Stimulated activated CD4-positive, alpha-beta T cell treated with anti-CD3 and anti-CD28 coated beads, Interleukin-2, amount 100 ng/mL, for 48 hours (primary cell): Measurements from ENCODE around the gene GTF3A.

Experiments
- DNase-seq, 2 donors: peaks; one replicate each; pipeline ENCODE4 v3.0.0-alpha.2; 2020

GTF3A gene

DNA sequence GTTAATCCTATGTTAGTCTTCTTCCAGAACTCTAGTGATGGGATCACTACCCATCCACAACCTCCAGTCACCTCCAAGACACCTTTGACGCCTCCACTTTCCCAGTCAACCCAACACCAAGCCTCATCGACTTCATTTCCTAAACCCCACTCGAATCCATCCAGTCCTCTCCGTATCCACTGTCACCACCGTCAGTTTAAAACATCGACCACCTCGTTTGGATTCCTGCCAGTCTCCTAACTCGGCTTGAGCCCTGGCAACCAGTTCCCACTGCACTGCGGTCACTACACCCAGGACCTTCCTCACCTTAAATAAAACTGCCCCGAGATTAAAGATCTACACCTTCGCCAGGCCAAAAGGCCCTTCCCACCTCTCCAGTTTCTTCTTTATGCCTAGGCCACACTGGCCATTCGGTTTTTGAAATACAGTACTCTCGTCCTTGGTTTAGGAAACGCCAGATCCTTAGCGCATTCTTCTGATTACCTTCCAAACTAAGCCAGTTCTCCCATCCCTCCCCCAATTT is 24.7 kb downstream of the GTF3A start:
- no peak for DNase-seq

DNA sequence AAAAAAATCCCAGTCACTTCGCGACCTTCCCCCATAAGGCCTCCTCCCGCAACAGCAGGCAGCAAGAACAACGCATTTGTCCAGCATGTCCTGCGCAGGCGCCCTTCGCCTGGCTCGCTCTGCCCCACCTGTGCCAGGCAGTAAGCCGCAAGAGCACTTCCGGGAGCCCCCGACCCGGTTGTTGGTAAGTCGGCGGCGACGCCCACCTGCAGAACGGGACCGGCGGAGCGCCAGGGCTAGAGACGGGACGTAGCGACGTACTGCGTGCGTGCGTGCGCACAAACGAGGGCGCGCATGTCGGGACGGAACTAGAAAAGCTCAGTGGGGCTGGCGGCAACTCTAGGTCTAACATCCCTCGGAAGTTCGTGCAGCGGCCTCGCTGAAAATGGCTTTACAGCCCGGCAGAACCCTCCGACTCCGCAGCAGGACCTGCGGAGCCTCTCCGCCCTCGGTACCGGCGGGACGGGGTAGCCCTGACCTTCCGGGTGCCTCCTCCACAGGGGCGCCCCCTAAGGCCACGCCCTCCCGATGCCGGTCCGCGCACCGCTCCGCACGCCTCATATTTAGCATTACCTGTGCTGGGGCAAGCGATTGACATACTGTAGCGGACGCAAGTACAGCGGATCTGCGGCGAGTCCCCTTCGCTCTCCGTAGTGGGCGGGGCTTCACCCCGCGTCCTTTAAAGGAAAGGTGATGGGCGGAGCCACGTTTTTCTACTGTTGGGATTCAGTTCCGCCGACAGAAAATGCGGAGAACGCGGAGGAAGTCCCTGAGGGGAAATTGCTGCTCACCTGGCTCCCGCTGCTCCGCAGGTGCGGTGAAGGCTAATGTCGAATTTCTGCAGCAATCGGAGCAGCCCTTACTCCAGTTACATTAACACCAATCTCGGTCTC is 25.8 kb downstream of the GTF3A start, which contains the start of gene MTIF3:
TSS of gene MTIF3 (minus strand) at position 629 of the 893 bp plus-strand sequence. CDS start 10,116 bp downstream, outside the sequence.
- DNase-seq: peak; percentile 93 to 95

DNA sequence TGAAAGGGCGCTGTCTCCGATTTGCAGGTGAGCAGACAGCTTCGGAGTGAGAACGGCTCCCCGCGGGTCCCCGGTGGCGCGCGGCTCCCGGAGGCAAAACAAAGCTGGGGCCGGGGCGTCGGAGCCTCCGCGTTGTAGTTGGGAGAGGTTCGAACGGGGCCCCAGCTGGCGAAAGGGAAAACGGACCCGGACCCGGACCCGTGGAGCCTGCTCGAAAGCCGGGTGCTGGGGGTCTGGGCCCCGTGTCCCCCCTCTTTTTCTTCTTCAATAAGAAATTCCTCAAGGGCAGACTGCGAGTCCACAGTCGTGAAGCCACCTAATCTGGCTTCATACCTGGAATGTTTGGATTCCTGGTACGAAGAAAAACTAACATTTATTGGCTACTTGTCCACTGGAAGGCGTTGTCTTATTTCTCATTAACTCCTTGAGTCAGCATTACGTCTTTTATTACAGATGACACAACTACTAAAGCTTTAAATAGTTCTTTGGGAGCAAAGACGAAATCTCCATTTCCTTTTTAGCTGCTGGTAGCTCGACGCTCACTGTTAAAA is 26.6 kb downstream of the GTF3A start:
- DNase-seq: no peak

DNA sequence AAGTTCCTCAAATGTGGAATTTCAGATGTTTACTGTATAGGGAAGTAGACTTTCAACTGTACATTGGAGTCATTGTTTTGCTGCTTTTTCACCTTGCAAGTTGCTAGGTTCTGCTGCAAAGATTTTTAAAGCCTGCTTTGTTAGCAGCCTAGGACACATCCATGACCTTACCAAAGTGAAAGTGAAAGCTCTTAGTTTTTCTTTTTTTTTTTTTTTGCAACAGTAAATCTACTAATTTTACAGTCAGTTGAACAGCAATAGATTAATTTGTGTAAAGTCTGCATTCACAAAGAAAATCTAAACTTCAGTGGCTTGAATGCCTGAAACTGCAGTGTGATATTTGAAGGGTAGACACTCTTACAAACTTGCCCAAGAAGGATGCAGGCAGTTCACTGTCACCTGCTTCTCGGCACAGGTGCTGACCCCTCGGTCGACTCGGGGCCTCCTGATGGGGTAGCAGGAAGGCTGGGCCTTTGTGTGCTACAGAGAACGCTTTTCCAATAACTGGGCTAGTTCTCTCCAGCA is 31.0 kb downstream of the GTF3A start:
- peak; percentile 19 to 31 for DNase-seq

DNA sequence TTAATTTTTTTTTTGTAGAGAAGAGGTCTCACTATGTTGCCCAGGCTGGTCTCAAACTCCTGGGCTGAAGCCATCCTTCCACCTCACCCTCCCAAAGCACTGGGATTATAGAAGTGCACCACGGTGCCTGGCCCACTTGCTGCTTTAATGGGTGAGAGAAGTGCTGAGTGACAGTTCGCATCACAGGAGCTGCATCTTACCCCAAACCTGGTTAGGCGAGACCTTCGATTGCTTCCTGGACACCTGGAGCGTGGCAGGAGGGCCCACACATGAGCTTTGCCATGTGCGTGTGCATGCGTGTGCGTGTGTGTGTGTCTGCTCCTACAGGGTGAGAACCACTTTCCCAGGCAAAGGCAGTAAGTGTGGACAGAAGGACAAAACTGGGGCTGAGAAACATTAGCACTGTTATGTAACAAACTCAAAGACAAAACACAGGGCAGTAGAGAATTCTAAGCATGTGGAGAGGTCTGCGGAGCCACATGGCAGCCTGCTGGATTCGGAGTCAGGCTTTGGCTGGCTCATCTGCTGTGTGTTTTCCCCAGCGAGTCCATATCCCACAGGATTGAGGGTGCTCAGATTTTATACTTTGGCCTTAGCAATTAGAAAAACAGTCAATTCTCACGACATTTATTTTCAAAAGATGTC is 37.6 kb downstream of the GTF3A start:
- DNase-seq: no peak

DNA sequence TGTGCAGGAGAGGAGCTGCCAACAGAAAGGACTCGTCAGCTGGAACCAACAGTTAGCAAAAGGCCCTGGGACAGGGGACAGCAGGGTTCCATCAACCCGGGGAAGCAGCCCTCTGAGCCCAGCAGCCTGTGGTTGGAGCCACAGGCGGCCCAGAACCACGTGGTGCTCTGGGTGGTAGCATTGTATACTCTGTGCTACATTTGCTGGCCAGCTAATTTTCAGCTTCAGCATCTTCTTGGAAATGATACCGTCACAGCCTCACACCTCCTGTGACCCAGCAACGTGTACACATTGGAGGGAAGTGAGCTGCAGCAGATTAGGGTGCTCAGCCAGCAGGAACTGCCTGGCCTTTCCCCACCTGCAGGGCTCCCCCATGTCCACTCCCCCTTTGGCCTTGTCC is 39.1 kb downstream of the GTF3A start:
- DNase-seq: no peak

DNA sequence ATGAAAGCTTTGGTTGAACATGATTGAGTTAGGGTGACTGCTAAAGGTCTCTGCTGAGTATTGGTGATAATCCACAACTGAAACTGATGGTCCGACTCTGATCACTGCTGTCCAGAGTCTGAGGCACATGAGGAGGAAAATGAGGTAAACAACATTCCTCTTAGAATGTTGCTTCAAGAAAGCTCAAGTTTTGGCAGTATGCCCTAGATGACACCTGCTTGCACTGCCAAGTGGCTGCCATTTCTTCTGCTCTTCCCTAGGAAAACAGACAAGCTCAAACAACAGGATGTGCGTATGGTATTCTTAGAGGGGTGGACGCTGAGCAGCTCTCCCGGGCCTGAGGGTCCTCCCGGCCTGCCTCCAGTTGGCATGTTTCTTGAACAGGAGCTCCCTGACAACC is 41.2 kb downstream of the GTF3A start:
- no peak for DNase-seq

DNA sequence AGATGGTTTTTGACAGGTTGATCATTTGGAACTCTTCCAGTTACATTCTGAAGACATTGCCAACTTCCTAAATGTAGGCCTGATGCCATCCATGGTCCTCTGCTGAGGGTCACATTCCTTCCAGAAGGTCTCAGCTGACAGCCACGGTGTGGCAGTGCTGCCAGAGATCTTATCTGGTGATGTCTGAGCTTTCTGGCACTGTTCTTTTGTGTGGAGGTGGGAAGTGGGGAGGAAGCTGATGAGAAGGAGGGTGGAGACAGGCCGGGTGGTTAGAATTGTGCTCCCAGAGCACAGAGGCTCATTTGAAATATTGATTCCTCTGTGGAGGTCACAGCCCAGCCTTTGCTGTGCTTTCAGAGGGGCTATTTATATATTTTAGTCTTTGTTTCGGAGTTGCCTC is 42.1 kb downstream of the GTF3A start:
- no peak for DNase-seq

DNA sequence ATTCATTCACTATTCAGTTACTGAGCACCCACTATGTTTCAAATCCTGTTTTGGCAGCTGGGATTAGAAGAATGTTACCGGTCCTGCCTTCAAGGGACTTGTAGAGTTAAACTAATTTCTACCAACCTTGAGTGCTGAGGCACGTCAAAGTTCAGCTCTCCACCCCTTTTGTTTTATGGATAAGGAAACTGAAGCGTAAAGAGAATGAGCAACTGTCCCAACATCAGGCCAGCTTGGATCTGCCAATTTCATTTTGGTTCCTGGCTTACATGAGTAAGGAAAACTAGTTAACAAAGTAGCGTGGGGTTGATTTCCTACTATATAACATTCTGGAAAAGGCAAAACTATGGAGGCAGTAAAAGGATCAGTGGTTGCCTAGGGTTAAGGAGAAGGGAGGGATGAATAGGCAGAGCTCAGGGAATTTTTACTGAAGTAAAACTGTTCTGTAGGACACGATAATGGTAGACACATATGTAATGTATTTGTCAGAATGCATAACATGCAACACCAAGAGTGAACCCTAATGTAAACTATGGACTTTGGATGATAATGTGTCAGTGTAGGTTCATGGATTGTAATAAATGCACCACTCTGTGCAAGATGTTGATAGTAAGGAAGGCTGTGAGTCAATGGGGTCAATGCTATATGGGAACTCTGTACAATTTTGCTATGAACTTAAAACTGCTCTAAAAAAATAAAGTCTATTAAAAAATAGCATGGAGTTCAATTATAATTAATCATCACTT is 45.8 kb downstream of the GTF3A start:
- DNase-seq: no peak

DNA sequence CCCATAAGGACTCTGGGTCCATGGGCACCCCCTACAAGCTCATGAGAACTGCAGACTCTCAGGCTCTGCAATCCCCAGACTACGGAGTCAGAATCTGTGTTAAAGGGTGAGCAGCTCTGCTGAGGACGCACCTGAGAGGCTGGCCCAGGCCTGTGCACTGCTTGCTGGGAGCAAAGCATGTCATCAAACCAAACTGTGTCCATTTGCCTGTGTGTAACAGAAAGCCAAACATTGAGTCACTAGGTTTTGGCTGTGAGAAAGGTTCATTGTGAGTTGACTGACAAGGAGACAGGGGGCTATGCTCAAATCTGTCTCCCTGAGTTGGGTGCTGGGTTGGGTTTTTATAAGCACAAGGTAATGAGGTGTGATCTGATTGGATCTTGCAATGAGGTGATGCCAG is 48.0 kb downstream of the GTF3A start:
- no peak for DNase-seq

DNA sequence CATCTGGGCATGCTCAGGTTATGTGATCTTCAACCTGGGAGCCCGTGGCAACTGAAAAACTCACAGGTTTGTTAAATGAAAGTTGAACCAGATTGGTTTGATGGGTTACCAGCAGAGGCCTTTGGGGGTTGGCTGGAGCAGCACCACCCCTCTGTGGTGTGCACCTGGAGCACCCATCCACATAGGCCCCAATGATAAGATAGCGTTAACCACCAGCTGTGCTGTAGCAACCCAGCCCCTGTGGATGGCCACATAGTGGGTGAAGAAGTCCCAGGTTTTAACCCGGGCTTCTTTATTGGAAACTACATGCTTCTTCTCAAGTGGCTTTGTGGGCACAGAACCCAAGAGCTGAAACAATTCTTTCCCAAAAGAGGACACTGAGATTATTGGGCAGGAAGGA is 48.5 kb downstream of the GTF3A start:
- no peak for DNase-seq

DNA sequence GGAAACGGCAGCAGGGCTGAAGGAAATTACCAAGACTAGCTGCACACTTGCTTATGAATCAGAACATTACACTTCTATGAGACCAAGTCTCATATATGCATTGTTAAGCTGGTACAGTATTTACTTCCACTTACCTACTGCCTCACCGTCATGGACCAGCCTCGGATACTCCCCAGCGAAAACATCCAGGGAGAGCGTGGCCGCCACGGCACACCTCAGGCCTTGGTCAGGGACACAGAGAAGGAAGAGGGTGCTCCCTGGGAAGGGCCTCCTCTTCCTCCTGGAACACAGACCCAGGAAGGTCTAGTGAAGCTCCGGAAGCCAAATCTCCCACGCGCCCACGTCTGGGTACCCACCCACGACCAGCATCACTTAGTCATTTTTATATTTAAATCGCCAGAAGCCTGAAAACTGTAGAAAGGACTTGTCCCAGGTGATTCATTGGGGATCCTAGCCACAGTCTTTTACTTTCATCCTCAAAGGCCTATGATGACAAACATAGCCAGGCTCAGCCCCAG is 50.4 kb downstream of the GTF3A start:
- no peak for DNase-seq

DNA sequence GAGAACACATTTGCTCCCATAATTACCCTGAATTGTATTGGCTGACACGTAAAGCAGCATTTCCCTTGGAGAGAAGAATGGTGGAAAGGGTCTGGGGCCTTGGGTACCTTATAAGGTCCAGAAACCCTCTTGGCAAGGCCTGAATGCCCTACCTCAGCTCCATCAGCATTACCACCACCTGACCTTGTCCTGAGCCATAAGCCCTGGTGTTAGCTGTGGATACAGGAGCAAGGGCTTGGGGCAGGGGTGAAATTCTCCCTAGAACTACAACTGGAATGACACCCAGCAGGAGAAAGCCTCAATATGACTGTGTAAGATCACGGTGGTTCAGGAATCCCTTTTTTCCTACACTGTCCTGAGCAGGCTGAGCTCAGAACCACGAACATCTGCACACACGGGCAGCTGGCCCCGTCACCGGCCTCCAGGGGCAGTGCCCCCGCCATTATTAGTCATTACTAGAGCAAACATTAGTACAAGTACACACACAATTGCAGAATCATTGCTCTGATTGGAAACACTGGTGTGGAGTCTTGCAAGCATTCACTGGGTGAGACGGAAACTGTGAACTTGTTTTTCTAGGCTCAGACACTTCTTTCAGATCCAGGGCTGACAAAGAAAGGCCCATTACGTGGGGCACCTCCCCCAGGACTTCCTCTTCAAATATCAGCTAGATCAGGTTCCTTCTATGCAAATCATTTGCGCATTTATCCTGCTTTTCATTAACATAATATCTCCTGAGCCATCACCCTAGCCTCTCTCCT is 52.7 kb downstream of the GTF3A start:
- no peak for DNase-seq

DNA sequence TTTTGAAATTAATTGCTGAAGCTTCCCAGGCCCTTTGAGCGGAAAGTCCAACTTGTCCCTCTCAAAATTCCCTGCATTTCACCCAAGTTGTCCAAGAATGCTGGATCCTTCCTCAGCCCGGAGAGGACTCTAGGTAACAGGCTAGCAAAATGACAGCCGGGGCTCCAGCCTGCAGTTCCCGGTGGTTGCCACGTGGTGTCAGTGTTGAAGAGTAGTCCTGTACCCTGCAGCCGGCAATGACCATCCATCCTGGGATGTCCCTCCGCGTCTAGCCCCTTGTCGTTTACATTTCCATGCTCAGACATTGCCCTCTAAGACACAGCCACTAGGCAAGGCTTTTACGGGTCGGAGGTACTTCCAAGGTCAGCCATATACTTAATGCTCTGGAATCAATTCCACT is 57.3 kb downstream of the GTF3A start:
- peak; percentile 39 to 45 for DNase-seq

DNA sequence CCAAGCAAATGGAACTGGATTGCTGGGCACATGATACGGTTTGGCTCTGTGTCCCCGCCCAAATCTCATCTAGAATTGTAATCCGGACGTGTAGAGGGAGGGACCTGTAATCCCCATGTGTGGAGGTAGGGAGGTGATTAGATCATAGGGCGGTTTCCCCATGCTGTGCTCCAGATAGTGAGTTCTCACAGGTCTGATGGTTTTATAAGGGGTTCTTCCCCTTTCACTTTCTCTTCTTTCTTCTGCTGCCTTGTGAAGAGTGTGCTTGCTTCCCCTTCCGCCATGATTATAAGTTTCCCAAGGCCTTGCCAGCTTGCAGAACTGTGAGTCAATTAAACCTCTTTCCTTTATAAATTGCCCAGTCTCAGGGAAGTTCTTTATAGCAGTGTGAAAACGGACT is 58.6 kb downstream of the GTF3A start:
- DNase-seq: no peak

DNA sequence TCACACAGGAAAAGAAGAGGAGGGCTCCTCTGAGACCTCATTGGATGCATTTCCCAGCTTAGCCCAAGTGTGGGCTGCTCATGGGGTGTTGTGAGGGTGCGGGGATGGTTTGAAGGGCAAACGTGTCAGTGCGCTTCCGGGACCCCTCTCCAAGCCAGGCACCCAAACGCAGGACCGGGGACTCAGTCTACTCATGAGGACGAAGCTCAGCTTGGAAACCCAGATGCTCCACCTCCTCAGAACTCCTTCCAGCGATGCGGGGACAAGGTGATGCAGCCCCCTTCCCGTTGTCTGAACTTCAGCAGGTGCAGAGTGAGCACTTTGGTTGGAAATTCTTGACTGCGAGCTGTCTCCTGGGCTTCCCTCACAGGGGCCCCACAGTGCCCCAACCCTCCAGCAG is 59.0 kb downstream of the GTF3A start:
- DNase-seq: no peak
